HepG2 (cell line): ENCODE results near the gene EIF5. TPM values are rescaled to one million over a fixed set of nuclear protein-coding genes. Genes with fewer than 3 reads are reported as not detected.
A peak's percentile ranks its signal among the peaks of the same experiment; 100 is the strongest.

Experiments used
- ATAC-seq: fragments of 200-7000 bp; cut with Tn5 transposase; 3 replicates; pipeline ENCODE4 v1.9.1; 2020; ENCODE audit warnings: mild to moderate bottlenecking, moderate library complexity
- BruUV-seq: library from RNA; stranded (reverse); fragments of 400-500 nt; replicated peaks from 2 replicates; lab custom pipeline; 2021; lab: Mats Ljungman, UMichigan
- CTCF ChIA-PET: fragments of 300-600 bp; formaldehyde crosslinking; extraction: SDS; loops from one replicate; lab custom pipeline; 2021; ENCODE audit warnings: low total read pairs, inconsistent platforms, low intra/inter-chr PET ratio; lab: Yijun Ruan, JAX
- POLR2A ChIA-PET: fragments of 350-600 bp; sonication (Branson Sonifier 250); formaldehyde crosslinking; loops from one replicate; lab custom pipeline; 2020; ENCODE audit warnings: antibody characterized with exemption, inconsistent platforms; lab: Yijun Ruan, JAX
- DNase-seq: peaks from one replicate; pipeline ENCODE4 v3.0.0-alpha.2; 2015; ENCODE audit warnings: low spot score
- FAIRE-seq: peaks from 3 replicates; lab custom pipeline; 2011; peaks lifted over from hg19 to GRCh38; lab: Jason Lieb, UNC
- H2AFZ ChIP-seq: one replicate; pipeline ENCODE4 v1.6.1; 2011; ENCODE audit warnings: low read length, inconsistent platforms
- H3K27ac ChIP-seq: fragments of 300-600 bp; 3 replicates; pipeline ENCODE4 v1.8.0; 2011; ENCODE audit warnings: mixed run types, mild to moderate bottlenecking, mixed read lengths, low read length, inconsistent platforms; ENCODE audit not compliant: insufficient read depth; ENCODE audit errors: extremely low read length
- H3K27me3 ChIP-seq, 2 experiments: fragments of 200-600 bp in 1 of 2; 2 replicates in 1 of 2; 3 replicates in 1 of 2; pipeline versions ENCODE4 v1.6.0 to v1.8.0; 2011; ENCODE audit warnings: low read length in 2 of 2, mild to moderate bottlenecking in 2 of 2, moderate library complexity in 2 of 2, inconsistent platforms in 1 of 2; ENCODE audit not compliant: insufficient read depth in 2 of 2, control insufficient read depth in 1 of 2
- H3K36me3 ChIP-seq, 2 experiments: fragments of 200-600 bp in 1 of 2; replicated peaks in 1 of 2; 2 replicates in 1 of 2; 3 replicates in 1 of 2; pipeline versions ENCODE4 v1.5.1 to v1.8.0; 2011; ENCODE audit warnings: low read length in 2 of 2, inconsistent platforms in 1 of 2; ENCODE audit not compliant: insufficient read depth in 2 of 2, control insufficient read depth in 1 of 2
- H3K4me1 ChIP-seq: 2 replicates; pipeline ENCODE4 v1.5.1; 2012; ENCODE audit warnings: low read length, inconsistent platforms; ENCODE audit not compliant: insufficient read depth
- H3K4me2 ChIP-seq: 2 replicates; pipeline ENCODE4 v1.6.0; 2011; ENCODE audit warnings: low read depth, low read length, inconsistent platforms
- H3K4me3 ChIP-seq, 3 experiments: fragments of 200-600 bp in 1 of 3; sonication (generic), shearing (Covaris generic) in 1 of 3; replicated peaks in 1 of 3; 2 replicates each; pipeline ENCODE4 v1.5.1; 2011 to 2016; ENCODE audit warnings: low read length in 3 of 3, inconsistent platforms in 2 of 3, low read depth in 2 of 3, mild to moderate bottlenecking in 2 of 3, control low read depth in 1 of 3, mixed read lengths in 1 of 3; ENCODE audit not compliant: insufficient read depth in 1 of 3
- H3K79me2 ChIP-seq: one replicate; pipeline ENCODE4 v1.6.1; 2011; ENCODE audit warnings: low read length, inconsistent platforms; ENCODE audit not compliant: insufficient read depth
- H3K9ac ChIP-seq: 2 replicates; pipeline ENCODE4 v1.6.0; 2011; ENCODE audit warnings: mild to moderate bottlenecking, low read depth, low read length, inconsistent platforms; ENCODE audit not compliant: insufficient read depth
- H3K9me3 ChIP-seq: 2 replicates; pipeline ENCODE4 v1.5.1; 2012; ENCODE audit warnings: mild to moderate bottlenecking, low read length
- H4K20me1 ChIP-seq: 2 replicates; pipeline ENCODE4 v1.6.0; 2011; ENCODE audit warnings: inconsistent platforms, mild to moderate bottlenecking, low read length, moderate library complexity; ENCODE audit not compliant: insufficient read depth
- AHR ChIP-seq: IDR thresholded peaks from 2 replicates; pipeline ENCODE4 v1.6.1; 2018; ENCODE audit warnings: missing genetic modification reagents, missing compliant biosample characterization
- ARID5B ChIP-seq: IDR thresholded peaks from 2 replicates; pipeline ENCODE4 v1.4.0; 2020; ENCODE audit warnings: mild to moderate bottlenecking, missing genetic modification reagents
- FOSL2 ChIP-seq: sonication (generic); formaldehyde crosslinking; IDR thresholded peaks from 2 replicates; pipeline ENCODE4 v1.4.0; 2020; ENCODE audit warnings: missing genetic modification reagents
- JARID2 ChIP-seq: sonication (generic); formaldehyde crosslinking; IDR thresholded peaks from 2 replicates; pipeline ENCODE4 v1.8.1; 2023; ENCODE audit warnings: missing genetic modification reagents, inconsistent platforms; ENCODE audit not compliant: insufficient replicate concordance
- MIER3 ChIP-seq: IDR thresholded peaks from 2 replicates; pipeline ENCODE4 v1.6.1; 2016; ENCODE audit warnings: missing compliant biosample characterization, borderline replicate concordance
- NFE2L2 ChIP-seq: fragments of 150-350 bp; IDR thresholded peaks from 2 replicates; pipeline ENCODE4 v1.6.1; 2014; ENCODE audit warnings: low read length
- NR2F1 ChIP-seq, 2 experiments: fragments of 450-650 bp in 1 of 2; formaldehyde crosslinking in 1 of 2; IDR thresholded peaks; 2 replicates each; pipeline versions ENCODE4 v1.5.0 to v1.6.1; 2016 to 2020; ENCODE audit warnings: mild to moderate bottlenecking in 1 of 2, missing compliant biosample characterization in 1 of 2, missing genetic modification reagents in 1 of 2, moderate library complexity in 1 of 2
- NR2F6 ChIP-seq, 2 experiments: IDR thresholded peaks; 2 replicates each; pipeline ENCODE4 v1.6.1; 2016; ENCODE audit warnings: antibody characterized with exemption in 1 of 2, mild to moderate bottlenecking in 1 of 2
- RARA ChIP-seq: IDR thresholded peaks from 2 replicates; pipeline ENCODE4 v1.6.1; 2016; ENCODE audit warnings: missing genetic modification reagents, missing compliant biosample characterization
- RXRA ChIP-seq: sonication (generic); formaldehyde crosslinking; IDR thresholded peaks from 2 replicates; pipeline ENCODE4 v1.5.1; 2020; ENCODE audit warnings: missing genetic modification reagents
- SAP130 ChIP-seq: IDR thresholded peaks from 2 replicates; pipeline ENCODE4 v1.6.1; 2016; ENCODE audit warnings: low read depth
- SKI ChIP-seq: fragments of 450-650 bp; IDR thresholded peaks from one replicate; pipeline ENCODE4 v1.6.1; 2018; ENCODE audit warnings: mild to moderate bottlenecking; ENCODE audit not compliant: partially characterized antibody
- TBL1XR1 ChIP-seq: fragments of 150-350 bp; IDR thresholded peaks from 2 replicates; pipeline ENCODE4 v1.6.1; 2014; ENCODE audit warnings: borderline replicate concordance, low read length; ENCODE audit not compliant: partially characterized antibody
- ZBTB21 ChIP-seq: sonication (generic); formaldehyde crosslinking; IDR thresholded peaks from 2 replicates; pipeline ENCODE4 v1.4.0; 2020; ENCODE audit warnings: missing genetic modification reagents
- ZNF362 ChIP-seq: sonication (generic); formaldehyde crosslinking; IDR thresholded peaks from 2 replicates; pipeline ENCODE4 v1.4.0; 2020; ENCODE audit warnings: missing genetic modification reagents, mild to moderate bottlenecking, borderline replicate concordance
- ZNF589 ChIP-seq: sonication (generic); formaldehyde crosslinking; conservative IDR thresholded peaks from 2 replicates; pipeline ENCODE4 v1.8.0; 2022; ENCODE audit warnings: mild to moderate bottlenecking, moderate library complexity, missing genetic modification reagents
- ZNF773 ChIP-seq: sonication (generic); formaldehyde crosslinking; IDR thresholded peaks from 2 replicates; pipeline ENCODE4 v1.4.0; 2020; ENCODE audit warnings: missing genetic modification reagents, borderline replicate concordance
- WGBS: methylation state at CpG from one replicate; pipeline ENCODE4 v1.1.6; 2017; ENCODE audit warnings: low lambda C conversion rate; 5-methylcytosine and 5-hydroxymethylcytosine counted together
- in situ Hi-C: cut with HindIII; loops from 2 replicates; pipeline ENCODE4 v1.10.0; 2017; ENCODE audit warnings: low pct_unique_long_range_greater_than_20kb; ENCODE audit not compliant: extremely low pct_ligation_motif_present
- intact Hi-C: fragments of 100-400 bp; cut with micrococcal nuclease; formaldehyde crosslinking; loops from one replicate; pipeline ENCODE4 v1.10.0; 2022; ENCODE audit not compliant: unreplicated experiment
- polyA plus RNA-seq, 8 experiments: library from polyadenylated mRNA; depleted of rRNA in 3 of 8; stranded (reverse) in 7 of 8; unstranded in 1 of 8; fragments of >200 nt; fragmentation: Illumina TruSeq in 4 of 8; extraction: Trizol in 4 of 8; gene quantifications; 2 replicates each; pipeline versions ENCODE4 v1.2.1 to v1.2.3, GENCODE V29; 2011 to 2016; ENCODE audit warnings: low read depth in 4 of 8, missing spikeins in 1 of 8, mixed read lengths in 1 of 8; ENCODE audit not compliant: insufficient read depth in 1 of 8
- total RNA-seq, 5 experiments: library from RNA; depleted of rRNA; stranded (reverse); fragments of >200 nt; fragmentation: Illumina TruSeq; extraction: Trizol; gene quantifications; 2 replicates each; pipeline ENCODE4 v1.2.3, GENCODE V29; 2016; ENCODE audit warnings: low read depth in 1 of 5

EIF5 gene
- total and polyA plus RNA-seq, 2 of the 13 experiments (the other 11 are each of a cell fraction or from before 2014, with no cell fraction given): 189 to 281 TPM

GRCh38 chr14:103372552-103373304 is 38.7 kb downstream of the EIF5 start:
- Histone ChIP-seq H3K4me3 (no peak overlapping the region), H3K4me2 (peak overlapping the region; percentile 41), H3K79me2 (no peaks in the 10 kb centered on the region), H3K9me3 (no peaks in the 10 kb centered on the region), H3K36me3 (no peaks in the 10 kb centered on the region), H2AFZ (no peak overlapping the region), H4K20me1 (no peaks in the 10 kb centered on the region), H3K4me1 (peaks cover 16% of the 10 kb centered on the region), H3K9ac (0 out of 2 replicates have a peak overlapping the region, but pooled peaks have one; percentile 13), H3K27me3 (peaks cover 0 to 1% of the 10 kb centered on the region in 2 experiments; a peak in 3 of 5 replicates), H3K27ac (no peak overlapping the region)
- peak; percentile 48 for DNase-seq
- no TSS peak for BruUV-seq
- ChIA-PET POLR2A (interaction anchor here (0.5 to 1.4 kb wide), 4 partner anchors 16 to 1763 kb away, joined by 3 to 6 read pairs (median 5); partner anchors contain the start of gene EIF5), CTCF (no interaction called here)
- in situ Hi-C loops (no loop called here), intact Hi-C loops (no loop called here)
- peak; percentile 27; the same call in 1 of the 2 replicates for TF ChIP-seq RARA
- peak; percentile 53; the same call in 1 of the 2 replicates for TF ChIP-seq RXRA
- 0 out of 2 replicates have a peak, but pooled peaks have one; percentile 21 for TF ChIP-seq MIER3 (CRISPR knock-in tag)
- peak; percentile 57; the same call in 1 of the 2 replicates for TF ChIP-seq ZBTB21 (CRISPR knock-in tag)
- TF ChIP-seq TBL1XR1: peak; percentile 63
- no peak for TF ChIP-seq AHR
- peak; percentile 60 for TF ChIP-seq SKI
- peak; percentile 5; the same call in 1 of the 2 replicates for TF ChIP-seq NFE2L2
- TF ChIP-seq ZNF773 (CRISPR knock-in tag): no peak
- TF ChIP-seq ZNF362 (CRISPR knock-in tag): peak; percentile 80
- 0 out of 2 replicates have a peak, but pooled peaks have one; percentile 23 for TF ChIP-seq SAP130 (CRISPR knock-in tag)
- TF ChIP-seq NR2F1 (CRISPR knock-in tag; IDR thresholded peaks at IDR 0.05): 0 out of 4 replicates have a peak, but pooled peaks of 1 of the 2 experiments have one; percentile 42
- no peak for TF ChIP-seq ZNF589 (CRISPR knock-in tag)
- TF ChIP-seq NR2F6 (IDR thresholded peaks at IDR 0.05): peak; percentile 26; the same call in 1 of the 2 replicates
- TF ChIP-seq NR2F6 (CRISPR knock-in tag; IDR thresholded peaks at IDR 0.05): no peak
- TF ChIP-seq ARID5B: 0 out of 2 replicates have a peak, but pooled peaks have one; percentile 11
- no peak for TF ChIP-seq JARID2 (CRISPR knock-in tag)
- TF ChIP-seq FOSL2 (CRISPR knock-in tag): peak; percentile 62
- 7% methylated on average over 9 of the region's 11 CpGs for WGBS
- no peak for FAIRE-seq
- ATAC-seq: peak; percentile 91
